ENCODE results near the gene ACTA2.

Gene ACTA2

DNA sequence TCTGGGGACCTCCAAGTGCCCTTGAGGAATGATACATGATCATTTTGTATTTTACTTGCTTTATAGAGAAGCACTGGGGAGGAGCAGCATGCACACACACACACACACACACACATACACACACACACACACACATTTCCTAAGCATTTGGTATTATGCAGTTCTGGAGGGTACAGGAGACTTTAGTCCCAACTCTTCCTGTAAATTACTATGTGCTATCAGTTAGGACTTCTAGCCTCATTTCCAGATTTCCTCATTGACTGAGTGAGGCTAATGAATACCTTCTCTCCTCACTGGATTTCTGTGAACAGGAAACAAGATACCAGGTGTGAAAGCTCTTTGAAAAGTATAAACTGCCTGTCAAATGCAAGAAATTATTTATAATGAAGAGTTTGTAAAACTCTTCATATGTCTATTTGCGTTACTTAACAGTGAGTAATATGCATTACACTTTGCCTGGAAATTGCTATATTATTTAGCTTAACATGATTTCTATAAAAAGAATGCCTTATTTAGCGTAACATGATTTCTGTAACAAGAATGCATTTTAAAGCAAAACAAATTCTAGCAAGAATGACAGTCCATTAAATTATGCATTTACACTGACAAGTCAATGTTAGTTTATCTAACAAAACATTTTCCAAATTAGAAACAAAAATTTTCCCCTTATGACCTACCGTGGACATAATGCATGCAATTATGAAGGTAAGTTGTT, 34.2 kb downstream of the ACTA2 start:
- DNase-seq: no peak

DNA sequence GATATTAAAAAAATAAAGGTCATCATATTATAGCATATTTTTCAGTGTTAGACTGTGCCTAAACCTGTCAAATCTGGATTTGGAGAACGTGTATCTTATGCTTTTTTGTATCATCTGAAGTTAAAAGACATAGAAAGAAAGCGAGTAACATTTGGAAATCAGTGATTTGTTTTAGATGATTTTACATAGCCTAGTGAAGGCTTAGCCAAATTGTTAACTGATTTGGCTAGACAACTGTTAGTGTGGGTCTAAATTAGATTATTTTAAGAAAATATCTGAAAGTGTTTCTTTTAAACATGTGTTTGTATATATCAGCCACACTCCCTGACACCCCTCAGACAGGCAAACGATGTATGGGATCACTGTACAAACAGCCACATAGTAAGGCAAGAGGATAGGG, 35.6 kb downstream of the ACTA2 start:
- DNase-seq: no peak

DNA sequence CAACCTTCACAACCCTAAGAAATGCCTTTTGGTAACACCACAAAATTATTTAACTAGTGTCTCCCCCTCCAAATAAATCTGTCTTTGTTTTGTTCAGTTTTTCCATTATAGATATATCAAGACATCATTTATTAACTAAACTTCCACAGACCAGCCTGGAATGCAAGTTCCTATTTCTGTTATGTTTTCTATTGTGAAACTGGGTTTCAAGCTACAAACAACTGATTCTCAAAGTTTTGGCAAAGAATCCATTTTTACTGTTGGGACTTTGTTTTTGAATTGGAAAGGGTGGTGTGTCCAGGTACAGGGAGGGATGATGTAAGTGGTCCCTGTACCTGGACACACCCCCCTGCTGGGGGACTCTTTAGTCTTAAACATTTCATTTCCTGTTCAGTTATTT, 36.3 kb downstream of the ACTA2 start:
- DNase-seq: no peak

DNA sequence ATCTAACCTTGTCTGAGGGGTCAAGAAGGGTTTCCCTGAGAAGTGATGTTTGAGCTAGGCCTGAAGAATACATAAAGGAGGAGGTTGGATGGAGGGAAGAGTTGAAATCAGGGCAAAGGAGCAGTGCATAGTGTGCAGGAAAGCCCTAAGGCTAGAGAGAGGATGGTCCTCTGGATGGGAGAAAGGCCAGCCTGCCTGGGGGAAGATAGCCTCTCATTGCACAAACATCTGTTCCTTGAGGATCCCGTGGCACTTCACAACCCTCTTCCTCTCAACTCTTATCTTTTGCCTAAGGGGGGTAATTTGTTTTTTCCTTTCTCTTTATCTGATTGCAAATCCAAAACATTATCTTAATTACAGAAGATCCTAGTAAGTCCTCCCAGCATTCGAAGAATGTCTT, 36.8 kb downstream of the ACTA2 start:
- no peak for DNase-seq

DNA sequence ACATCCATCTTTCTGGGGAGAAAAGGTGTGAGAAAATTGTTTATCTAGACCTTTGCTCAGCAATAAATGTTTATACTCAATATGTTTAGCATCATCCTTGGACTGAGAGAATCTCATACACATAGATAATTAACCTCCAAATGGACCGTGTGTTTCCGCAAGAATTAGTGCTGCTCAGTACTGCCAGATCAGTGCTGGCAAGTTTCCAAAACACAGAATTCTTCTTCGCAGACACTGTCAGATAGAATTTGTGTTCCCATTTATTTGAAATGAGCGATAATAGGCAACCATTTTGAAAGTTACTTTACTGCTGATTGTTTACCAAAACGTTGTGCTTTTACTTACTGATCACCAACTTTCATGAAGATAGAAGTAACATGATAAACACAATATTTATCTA, 38.8 kb downstream of the ACTA2 start:
- no peak for DNase-seq

DNA sequence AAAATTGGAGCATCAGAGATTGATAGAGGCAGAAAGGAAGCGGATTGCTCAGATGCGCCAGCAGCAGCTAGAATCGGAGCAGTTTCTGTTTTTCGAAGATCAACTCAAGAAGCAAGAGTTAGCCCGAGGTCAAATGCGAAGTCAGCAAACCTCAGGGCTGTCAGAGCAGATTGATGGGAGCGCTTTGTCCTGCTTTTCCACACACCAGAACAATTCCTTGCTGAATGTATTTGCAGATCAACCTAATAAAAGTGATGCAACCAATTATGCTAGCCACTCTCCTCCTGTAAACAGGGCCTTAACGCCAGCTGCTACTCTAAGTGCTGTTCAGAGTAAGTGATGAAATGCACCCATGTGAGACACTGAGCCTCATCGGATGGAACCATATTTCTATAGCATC, 39.4 kb downstream of the ACTA2 start:
- DNase-seq: no peak

DNA sequence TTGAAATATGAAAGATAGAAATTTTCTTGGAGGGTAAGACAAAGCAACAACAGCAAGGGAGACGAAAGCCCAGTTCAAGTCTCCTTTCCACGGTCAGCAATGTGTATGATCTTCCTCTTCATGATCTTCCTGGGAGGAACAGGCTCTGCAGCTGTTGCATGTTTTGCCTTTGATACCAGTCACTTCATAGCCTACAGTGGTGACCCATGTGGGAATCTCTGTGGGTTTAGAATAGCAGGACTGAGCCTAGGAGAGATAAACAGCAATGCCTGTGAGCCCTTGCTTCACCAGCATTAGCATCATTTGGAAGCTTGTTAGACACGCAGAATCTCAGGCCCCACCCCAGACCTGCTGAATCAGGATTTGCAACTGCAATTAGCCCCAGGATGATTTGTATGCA, 40.7 kb downstream of the ACTA2 start:
- no peak for DNase-seq

DNA sequence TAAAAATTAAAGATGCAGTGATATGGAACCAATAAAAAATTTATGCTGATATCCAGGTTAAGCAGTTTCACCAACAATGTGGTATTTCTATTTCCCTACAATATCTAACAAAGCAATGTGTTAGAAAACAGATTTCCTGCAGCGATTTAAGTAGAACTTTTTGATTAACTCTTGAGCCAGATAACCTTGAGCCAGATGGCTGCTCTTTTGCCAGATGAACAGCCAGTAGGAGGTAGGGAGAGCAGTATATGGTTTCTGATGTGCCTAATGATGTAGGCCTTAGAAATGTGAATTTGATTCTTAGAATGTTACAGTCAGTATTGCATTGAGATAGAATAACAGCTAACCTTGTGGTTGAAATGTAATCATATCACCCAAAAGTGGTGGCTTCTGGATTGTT, 41.5 kb downstream of the ACTA2 start:
- DNase-seq: no peak

DNA sequence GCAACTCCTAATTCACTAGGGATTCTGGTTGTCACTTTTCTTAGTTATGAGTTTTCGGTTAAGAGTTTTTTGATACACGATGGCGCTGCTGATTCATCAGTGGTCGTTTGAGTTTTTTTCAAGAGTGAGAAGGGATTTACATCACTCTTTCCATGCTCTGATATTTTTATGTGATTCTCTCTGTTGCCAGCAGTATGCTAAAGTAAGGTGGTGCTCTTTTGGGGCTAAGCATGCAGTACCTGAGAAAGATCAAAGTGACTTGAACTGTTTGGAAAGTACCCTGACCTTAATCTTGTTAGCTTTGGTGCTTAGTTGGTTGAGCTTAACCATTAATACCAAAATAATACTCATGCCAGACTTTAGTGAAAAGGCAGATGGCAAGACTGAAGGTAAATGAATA, 44.4 kb downstream of the ACTA2 start:
- DNase-seq: no peak

DNA sequence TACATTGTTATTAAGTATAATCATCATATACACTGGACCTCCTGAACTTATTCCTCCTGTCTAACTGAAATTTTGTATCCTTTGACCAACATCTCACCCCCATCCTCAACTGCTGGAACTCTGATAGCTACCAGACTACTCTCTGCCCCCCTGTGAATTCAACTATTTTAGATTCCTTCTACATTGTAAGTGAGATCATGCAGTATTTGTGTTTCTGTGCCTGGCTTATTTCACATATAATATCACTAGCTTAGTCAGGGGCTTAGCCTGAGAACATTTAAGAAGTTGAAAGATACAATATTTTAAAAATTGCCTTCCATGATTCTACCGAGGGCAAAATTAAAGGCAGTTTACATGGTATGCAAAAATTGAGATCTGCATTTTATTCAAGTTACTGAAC, 45.7 kb downstream of the ACTA2 start:
- no peak for DNase-seq

DNA sequence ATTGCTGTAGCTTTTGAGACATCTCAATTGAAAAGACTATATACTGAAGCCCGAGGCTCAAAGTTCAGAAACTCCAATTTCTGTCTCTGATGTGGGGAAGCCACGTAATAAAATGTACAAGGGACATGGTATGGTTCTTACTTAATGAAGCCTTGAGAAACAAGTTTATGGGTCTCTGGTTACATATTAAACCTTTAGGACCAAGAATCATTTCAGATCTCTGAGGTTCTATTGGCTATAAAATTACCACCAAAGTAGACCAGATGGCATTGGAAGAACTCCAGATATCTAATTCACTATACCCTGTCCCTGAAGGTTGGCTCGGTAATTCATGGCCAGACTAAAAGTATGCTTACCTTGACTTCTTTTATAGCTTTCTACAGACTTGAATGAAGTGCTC, 48.9 kb downstream of the ACTA2 start:
- no peak for DNase-seq

DNA sequence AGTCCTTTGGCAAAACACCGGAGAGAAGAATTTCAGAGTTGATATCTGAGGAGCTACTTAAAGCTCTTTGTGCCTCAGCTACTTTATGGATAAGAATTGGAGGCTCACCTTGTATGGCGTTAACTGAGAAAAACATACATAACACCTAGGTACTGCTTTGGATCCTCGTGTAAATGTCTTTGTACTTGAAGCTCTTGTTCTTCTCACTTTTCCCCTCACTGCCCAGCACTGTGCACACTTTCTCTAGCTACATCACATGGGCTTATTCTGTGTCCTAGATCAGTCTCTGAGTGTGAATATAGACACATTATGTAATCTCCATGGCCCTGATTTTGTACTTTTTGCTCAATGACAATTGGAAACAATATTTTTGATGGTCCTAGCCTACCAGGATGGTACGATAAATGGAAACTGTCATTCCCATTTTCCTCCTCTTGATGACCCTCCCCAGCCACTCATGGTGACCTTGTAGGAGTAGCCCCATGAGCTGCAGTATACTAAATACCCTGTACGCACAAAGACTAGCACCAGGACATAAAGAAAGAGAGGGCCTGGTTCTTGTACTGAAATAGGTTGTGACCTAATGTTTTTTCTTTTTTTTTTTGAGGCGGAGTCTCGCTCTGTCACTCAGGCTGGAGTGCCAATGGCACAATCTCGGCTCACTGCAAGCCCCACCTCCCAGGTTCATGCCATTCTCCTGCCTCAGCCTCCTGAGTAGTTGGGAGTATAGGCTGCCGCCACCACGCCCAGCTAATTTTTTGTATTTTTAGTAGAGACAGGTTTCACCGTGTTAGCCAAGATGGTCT, 50.4 kb downstream of the ACTA2 start:
- no peak for DNase-seq

DNA sequence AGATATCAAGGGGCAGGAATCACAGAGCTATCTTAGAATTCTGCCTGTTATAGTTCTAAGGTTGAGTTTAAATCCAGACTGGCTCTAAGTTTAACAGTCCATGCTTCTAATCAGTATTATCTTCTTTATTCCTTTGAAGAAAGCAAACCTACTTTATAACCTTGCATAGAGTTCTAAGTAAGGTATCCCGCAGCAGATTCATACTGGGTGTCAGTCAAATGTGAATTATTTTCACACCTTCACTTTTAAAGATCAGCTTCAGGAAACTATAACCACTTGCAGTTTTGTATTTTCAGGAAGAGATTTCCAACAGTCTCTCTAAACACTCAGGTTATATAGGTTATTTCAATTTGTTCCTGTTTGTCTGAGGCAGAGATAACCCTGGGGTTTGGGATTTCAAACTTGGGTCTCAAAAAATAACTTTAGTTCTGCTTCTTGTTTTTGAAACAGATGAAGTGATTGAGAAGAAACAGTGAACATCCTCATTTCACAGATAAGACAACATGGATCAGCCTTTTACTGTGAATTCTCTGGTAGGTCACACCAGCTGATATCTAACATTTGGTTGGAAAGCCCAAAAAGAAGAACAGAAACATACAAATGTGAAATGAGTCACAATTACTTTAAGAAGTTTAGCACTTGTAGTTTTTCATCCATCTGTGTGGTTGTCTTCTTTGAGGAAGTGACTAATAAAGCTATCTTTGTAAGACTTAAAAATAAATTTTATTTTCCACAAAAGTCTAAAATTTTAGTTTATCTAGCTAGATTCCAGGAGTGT, 51.2 kb downstream of the ACTA2 start:
- no peak for DNase-seq

DNA sequence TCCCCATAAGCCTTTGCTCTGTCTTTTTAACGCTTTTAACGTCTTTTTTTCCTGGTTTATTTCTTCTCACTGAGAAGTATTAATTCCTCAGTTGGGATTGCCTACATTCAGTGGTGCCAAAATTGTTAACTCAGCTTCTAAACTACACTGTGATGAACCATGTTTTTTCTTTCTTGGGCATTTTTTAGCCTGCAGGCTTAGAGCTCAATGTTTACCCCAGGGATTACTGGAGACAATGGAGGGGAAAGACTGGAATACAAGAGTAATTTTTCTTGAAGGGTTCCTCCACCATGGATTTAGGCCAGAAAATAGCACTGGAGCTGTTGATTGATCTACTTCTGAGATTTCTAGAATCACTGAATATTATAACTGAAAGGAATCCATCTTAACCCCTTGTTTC, 52.7 kb downstream of the ACTA2 start:
- no peak for DNase-seq

DNA sequence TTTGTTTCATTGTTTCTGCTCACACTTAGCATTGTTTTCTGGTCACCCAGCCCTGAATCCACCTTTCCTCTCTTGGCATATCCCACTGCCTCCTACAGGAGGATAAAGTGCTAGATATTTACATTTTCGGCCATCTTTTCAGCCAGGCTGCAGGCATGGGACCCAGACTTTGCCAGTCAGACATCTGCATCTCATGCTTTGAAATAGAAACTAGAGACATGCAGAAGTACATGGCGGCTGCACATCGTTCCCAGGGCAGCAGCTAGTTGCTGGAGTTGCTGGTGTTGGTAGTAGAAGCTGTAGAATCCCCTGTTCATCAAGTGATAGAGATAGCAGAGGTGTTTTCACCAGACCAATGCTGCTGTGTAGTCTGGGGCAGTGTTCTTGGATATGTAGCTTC, 53.8 kb downstream of the ACTA2 start:
- no peak for DNase-seq

DNA sequence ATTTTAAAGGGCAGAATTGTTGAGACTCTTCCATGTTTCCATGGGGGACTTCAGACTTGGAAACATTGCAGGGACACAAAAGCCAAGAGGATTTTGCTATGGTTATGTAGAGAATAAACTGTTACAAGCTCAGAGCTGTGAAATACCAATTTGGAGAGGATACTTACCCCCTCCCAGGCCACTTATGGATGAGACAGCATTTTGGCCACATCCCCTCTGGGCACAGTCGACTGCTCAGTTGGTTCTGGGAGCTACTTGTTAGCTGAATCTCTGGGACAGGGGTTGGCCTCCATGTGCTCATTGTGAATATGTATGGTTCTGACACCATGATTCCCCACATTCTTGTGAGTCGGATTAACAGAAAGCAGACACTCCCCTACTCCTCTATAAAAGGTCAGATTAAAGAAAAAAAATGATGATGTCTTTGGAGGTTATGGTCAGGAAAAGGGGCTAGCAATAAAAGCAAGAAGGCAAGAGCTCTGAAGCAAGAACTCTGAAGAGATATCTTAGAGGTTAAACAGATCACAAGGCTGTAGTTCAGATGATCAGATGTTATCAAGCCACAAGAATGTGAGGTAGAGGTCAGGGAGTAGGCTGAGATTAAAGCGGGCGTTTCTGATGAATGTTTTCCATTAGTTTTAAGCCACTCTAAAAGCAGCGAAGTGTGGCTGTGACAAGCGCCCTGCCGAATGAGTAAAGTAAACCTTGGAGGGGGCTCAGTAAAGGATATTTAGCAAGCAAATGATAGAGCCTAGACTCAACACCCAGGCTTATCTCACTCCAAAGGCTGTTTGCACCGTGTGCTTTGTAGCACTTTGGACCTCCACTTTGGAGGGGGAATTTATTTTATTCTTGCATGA, 55.3 kb downstream of the ACTA2 start:
- no peak for DNase-seq

DNA sequence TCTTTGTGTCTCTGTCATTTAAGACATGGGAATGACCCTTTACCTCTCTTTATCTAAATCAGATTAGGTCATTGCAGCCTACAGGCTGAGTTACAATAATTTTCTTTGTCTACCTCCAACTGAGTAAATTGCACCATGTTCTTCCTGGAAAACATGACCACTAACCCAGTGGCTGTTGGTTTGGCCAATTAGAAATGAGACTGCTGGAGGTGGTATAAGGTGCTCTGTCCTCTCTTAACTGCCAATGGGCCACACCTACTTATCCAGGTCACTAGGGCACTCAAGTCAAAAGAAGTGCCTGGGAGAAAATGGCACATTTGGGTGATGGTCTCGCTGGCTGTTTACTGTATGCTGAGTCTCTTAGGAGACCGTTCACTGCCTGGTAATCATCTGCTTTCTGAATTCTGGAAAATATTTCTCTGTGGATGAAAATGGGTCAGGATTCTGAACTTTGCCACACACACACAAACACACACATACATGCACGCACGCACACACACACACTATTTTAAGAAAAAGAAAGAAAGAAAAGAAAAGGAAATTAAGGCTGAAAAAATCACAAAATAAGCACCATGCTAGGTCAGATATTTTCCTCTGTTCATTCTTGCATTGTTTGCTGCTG, 56.1 kb downstream of the ACTA2 start:
- DNase-seq: no peak

DNA sequence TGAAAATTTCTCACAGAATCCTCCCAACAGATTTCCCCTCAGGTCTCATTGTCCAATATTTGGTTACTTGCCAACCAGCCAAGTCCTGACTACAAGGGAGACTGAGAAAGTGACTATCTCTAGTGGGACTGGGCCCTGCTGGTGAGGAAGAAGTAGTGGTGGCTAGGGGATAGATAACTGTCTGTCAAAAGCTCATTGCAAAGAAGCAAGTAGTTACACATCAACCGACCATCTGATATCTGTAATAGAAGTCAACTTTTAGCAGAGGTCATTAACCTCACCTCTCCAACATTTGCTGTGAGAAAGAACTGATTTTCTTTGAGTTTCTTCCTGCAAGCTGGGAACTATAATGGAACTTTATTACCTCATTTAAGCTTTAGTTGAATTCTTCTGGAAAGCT, 57.3 kb downstream of the ACTA2 start:
- DNase-seq: no peak

DNA sequence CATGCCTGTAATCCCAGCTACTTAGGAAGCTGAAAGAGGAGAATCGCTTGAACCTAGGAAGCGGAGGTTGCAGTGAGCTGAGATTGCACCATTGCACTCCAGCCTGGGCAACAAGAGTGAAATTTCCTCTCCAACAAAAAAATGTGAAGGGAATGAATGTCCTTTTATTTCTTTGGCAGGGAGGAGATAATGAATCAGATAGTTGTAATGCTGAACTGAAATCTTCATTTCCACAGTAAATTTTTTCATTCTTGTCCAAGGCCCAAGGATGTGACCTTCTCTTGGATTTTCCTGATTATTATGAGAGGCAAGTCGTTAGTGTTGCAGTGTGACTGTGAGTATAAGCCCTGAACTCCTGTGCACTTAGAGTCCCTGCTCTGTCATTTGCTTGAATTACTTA, 59.0 kb downstream of the ACTA2 start:
- DNase-seq: no peak

DNA sequence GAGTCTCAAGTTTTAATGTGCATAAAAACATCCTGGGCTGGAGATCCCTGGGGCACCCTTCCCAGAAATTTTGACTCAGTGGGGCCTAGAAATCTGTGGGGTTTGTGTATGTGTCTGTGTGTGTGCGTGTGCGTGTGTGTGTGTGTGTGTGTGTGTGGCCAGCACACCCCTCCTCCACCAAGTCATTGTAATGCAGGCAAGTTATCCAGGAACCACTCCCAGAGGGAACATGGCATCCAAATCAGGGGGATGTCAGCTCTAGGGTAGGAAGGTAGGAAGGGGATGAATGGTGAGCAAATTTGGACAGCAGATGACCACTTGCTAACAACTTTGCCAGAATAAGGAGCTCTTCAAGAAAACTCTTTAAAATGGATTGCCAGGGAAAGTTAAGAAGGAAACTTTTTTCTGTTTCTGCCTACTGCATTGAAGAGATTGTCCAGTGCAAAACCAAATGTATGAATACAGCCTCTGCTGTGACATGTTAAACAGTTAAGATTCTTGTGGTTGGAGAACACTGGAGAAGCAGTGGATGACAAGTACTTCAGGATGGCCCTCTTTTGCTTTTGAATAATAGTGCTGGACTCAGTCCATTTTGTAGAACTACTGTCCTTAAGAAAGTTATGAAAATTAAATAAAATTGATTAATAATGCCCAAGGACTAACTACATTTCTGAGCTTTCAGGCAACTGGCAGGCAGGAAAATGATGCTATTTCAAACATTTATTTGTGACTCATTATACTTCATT, 60.2 kb downstream of the ACTA2 start:
- no peak for DNase-seq

DNA sequence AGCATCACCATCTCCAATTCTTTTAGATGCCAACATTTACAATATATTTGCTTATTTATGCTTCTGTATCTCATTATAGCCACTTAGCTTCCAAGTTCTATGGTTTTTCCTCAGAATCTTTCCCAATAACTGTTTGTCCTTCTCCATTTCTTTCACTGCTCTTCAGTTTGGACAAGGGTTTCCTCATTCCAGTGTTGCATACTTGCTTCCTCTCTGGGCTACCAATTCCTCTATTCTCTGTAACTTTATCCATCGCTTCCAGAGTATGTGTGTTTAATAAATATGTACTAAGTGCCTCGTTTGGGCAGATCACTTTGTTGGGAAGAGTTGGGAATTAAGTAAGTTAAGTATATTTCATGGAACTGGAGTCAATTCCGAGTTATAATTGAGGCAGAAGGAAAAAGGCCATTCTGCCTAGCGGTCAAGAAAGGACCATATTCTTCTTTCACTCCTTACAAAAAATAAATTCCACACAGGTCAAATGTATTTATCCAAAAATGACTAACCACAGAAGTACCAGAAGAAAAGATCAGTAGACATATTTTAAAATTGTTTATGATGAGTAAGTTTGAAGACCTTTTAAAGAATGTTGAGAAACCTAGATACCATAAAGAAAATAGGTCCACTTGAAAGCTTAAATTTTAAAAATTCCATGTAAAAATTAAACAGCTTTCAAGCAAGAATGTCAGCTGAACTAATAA, 61.7 kb downstream of the ACTA2 start:
- no peak for DNase-seq
